OCI-LY1 (cell line): ENCODE results near the gene LIMCH1.

Source experiments
- H2AFZ ChIP-seq: fragments of 200-600 bp; sonication (generic), shearing (Covaris generic); 2 replicates; pipeline ENCODE4 v1.6.0; 2014; ENCODE audit warnings: antibody characterized with exemption, mild to moderate bottlenecking, low read length
- H3F3A ChIP-seq: fragments of 200-600 bp; sonication (generic), shearing (Covaris generic); 2 replicates; pipeline ENCODE4 v1.6.0; 2014; ENCODE audit warnings: mild to moderate bottlenecking, antibody characterized with exemption, low read length, moderate library complexity; ENCODE audit not compliant: insufficient read depth
- H3K27ac ChIP-seq: fragments of 200-600 bp; sonication (generic); 2 replicates; pipeline ENCODE4 v1.5.1; 2014; ENCODE audit warnings: low read length, mixed run types, mild to moderate bottlenecking, low read depth; ENCODE audit not compliant: poor library complexity, severe bottlenecking
- H3K27me3 ChIP-seq: fragments of 200-600 bp; sonication (generic); 2 replicates; pipeline ENCODE4 v1.6.0; 2014; ENCODE audit warnings: antibody characterized with exemption, mild to moderate bottlenecking, low read length, moderate library complexity; ENCODE audit not compliant: insufficient read depth
- H3K36me3 ChIP-seq: fragments of 200-600 bp; sonication (generic); 2 replicates; pipeline ENCODE4 v1.6.1; 2014; ENCODE audit warnings: mild to moderate bottlenecking, antibody characterized with exemption, low read length, moderate library complexity, mixed read lengths; ENCODE audit not compliant: insufficient read depth
- H3K4me1 ChIP-seq: fragments of 200-600 bp; sonication (generic); 2 replicates; pipeline ENCODE4 v1.5.1; 2014; ENCODE audit warnings: mild to moderate bottlenecking, low read length, moderate library complexity; ENCODE audit not compliant: insufficient read depth, severe bottlenecking
- H3K4me2 ChIP-seq: fragments of 200-600 bp; sonication (generic), shearing (Covaris generic); 2 replicates; pipeline ENCODE4 v1.6.1; 2014; ENCODE audit warnings: low read length
- H3K4me3 ChIP-seq: fragments of 200-600 bp; sonication (generic); 2 replicates; pipeline ENCODE4 v1.5.1; 2014; ENCODE audit warnings: low read length, low read depth, mild to moderate bottlenecking, mixed read lengths; ENCODE audit not compliant: poor library complexity, severe bottlenecking
- H3K79me2 ChIP-seq: fragments of 200-600 bp; shearing (Covaris generic); 2 replicates; pipeline ENCODE4 v1.6.1; 2016; ENCODE audit warnings: mixed run types, low read length, mixed read lengths; ENCODE audit not compliant: insufficient read depth
- H3K9ac ChIP-seq: fragments of 200-600 bp; sonication (generic), shearing (Covaris generic); 2 replicates; pipeline ENCODE4 v1.6.1; 2014; ENCODE audit warnings: mild to moderate bottlenecking, low read length, mixed read lengths
- H3K9me2 ChIP-seq: fragments of 200-600 bp; sonication (generic), shearing (Covaris generic); 2 replicates; pipeline ENCODE4 v1.6.1; 2014; ENCODE audit warnings: low read depth, mild to moderate bottlenecking, low read length, mixed read lengths
- H3K9me3 ChIP-seq: fragments of 200-600 bp; shearing (Covaris generic); 2 replicates; pipeline ENCODE4 v1.6.1; 2014; ENCODE audit warnings: low read length, mixed read lengths
- H4K20me1 ChIP-seq: fragments of 200-600 bp; sonication (generic), shearing (Covaris generic); 2 replicates; pipeline ENCODE4 v1.6.0; 2016; ENCODE audit warnings: mild to moderate bottlenecking, low read length; ENCODE audit not compliant: insufficient read depth
- CTCF ChIP-seq: fragments of 200-600 bp; sonication (generic), shearing (Covaris generic); IDR thresholded peaks from 2 replicates; pipeline ENCODE4 v1.5.1; 2017; ENCODE audit warnings: mild to moderate bottlenecking, antibody characterized with exemption, low read length, moderate library complexity, mixed read lengths
- EZH2 ChIP-seq: fragments of 200-600 bp; sonication (generic), shearing (Covaris generic); IDR thresholded peaks from 2 replicates; pipeline ENCODE4 v1.8.0; 2017; ENCODE audit warnings: borderline replicate concordance, mixed run types, mild to moderate bottlenecking, antibody characterized with exemption, low read length, moderate library complexity, mixed read lengths

The LIMCH1 gene

GRCh38 chr4:41665636-41666207, 127.8 kb downstream of the LIMCH1 start:
- no peaks in the 10 kb centered on the region for H3F3A ChIP-seq
- H3K79me2 ChIP-seq, result no peaks in the 10 kb centered on the region
- H3K9me3 ChIP-seq, result no peaks in the 10 kb centered on the region
- H3K9me2 ChIP-seq, result no peaks in the 10 kb centered on the region
- no peak overlapping the region for H3K9ac ChIP-seq
- H3K4me3 ChIP-seq, result no peak overlapping the region
- TF ChIP-seq CTCF (no peak), EZH2 (no peak)
- H4K20me1 ChIP-seq, result no peaks in the 10 kb centered on the region
- H3K4me2 ChIP-seq, result no peak overlapping the region
- no peaks in the 10 kb centered on the region for H3K4me1 ChIP-seq
- no peaks in the 10 kb centered on the region for H3K36me3 ChIP-seq
- no peaks in the 10 kb centered on the region for H3K27me3 ChIP-seq
- no peak overlapping the region for H3K27ac ChIP-seq
- no peak overlapping the region for H2AFZ ChIP-seq

GRCh38 chr4:41668024-41668423, 130.1 kb downstream of the LIMCH1 start:
- no peak overlapping the region for H2AFZ ChIP-seq
- no peaks in the 10 kb centered on the region for H3K79me2 ChIP-seq
- no peaks in the 10 kb centered on the region for H3F3A ChIP-seq
- H3K9ac ChIP-seq, result no peak overlapping the region
- no peak overlapping the region for H3K4me3 ChIP-seq
- no peaks in the 10 kb centered on the region for H3K4me1 ChIP-seq
- no peaks in the 10 kb centered on the region for H4K20me1 ChIP-seq
- no peaks in the 10 kb centered on the region for H3K36me3 ChIP-seq
- no peak overlapping the region for H3K27ac ChIP-seq
- no peaks in the 10 kb centered on the region for H3K9me2 ChIP-seq
- no peaks in the 10 kb centered on the region for H3K9me3 ChIP-seq
- no peaks in the 10 kb centered on the region for H3K27me3 ChIP-seq
- no peak for TF ChIP-seq EZH2
- TF ChIP-seq CTCF, result no peak
- H3K4me2 ChIP-seq, result no peak overlapping the region

- no peaks in the 10 kb centered on the region for H3K9me3 ChIP-seq
- TF ChIP-seq EZH2, result no peak
- TF ChIP-seq CTCF, result no peak
- H3K4me1 ChIP-seq, result no peaks in the 10 kb centered on the region
- H3K27me3 ChIP-seq, result no peaks in the 10 kb centered on the region
- H3K27ac ChIP-seq, result no peak overlapping the region
- H4K20me1 ChIP-seq, result no peaks in the 10 kb centered on the region
- no peak overlapping the region for H2AFZ ChIP-seq
- H3K4me2 ChIP-seq, result no peak overlapping the region
- H3K79me2 ChIP-seq, result no peaks in the 10 kb centered on the region
- H3K9me2 ChIP-seq, result no peaks in the 10 kb centered on the region
- H3K4me3 ChIP-seq, result no peak overlapping the region
- no peaks in the 10 kb centered on the region for H3K36me3 ChIP-seq
- H3K9ac ChIP-seq, result no peak overlapping the region
- no peaks in the 10 kb centered on the region for H3F3A ChIP-seq
Observed at GRCh38 chr4:41670530-41670929, 132.6 kb downstream of the LIMCH1 start.
